Mesenteric fat pad (tissue), 1 donor: ENCODE data around the gene RNU5D-1. TPM values are rescaled to one million over a fixed set of nuclear protein-coding genes. Genes with fewer than 3 reads are reported as not detected.

Experiments used
- DNase-seq: peaks from one replicate; pipeline ENCODE4 v3.0.0-alpha.2; 2020; ENCODE audit warnings: low spot score
- total RNA-seq: library from RNA; stranded (reverse); fragmentation: NEBNext Ultra II Directional; extraction: Animal tissue kit (Norgen Biotek cat#: 25700); gene quantifications from one replicate; pipeline ENCODE4 v1.2.1, GENCODE V29; 2021
- donor health status: DM: yes; HTN: yes; CAD: no.

Gene RNU5D-1
- total RNA-seq, 1 donor from 2014 or later = not detected

GRCh38 chr1:44733365-44733764 is 2.4 kb upstream of the RNU5D-1 start:
- DNase-seq = no peak

GRCh38 chr1:44724955-44725698 is 5.8 kb downstream of the RNU5D-1 start:
- DNase-seq = no peak

- DNase-seq = no peak
These were observed 6.5 kb downstream of the RNU5D-1 start for GRCh38 chr1:44724296-44724954.

- no peak for DNase-seq
These were observed 7.3 kb downstream of the RNU5D-1 start for GRCh38 chr1:44723496-44724295.

- no peak for DNase-seq
These were observed 7.9 kb downstream of the RNU5D-1 start for GRCh38 chr1:44723064-44723463.

GRCh38 chr1:44721485-44722361 is 9.2 kb downstream of the RNU5D-1 start:
- DNase-seq = no peak

- DNase-seq = no peak
These were observed 10.7 kb downstream of the RNU5D-1 start for GRCh38 chr1:44720281-44720680.

GRCh38 chr1:44719318-44719717 is 11.7 kb downstream of the RNU5D-1 start:
- DNase-seq = no peak

GRCh38 chr1:44718091-44718490 is 12.9 kb downstream of the RNU5D-1 start:
- DNase-seq = no peak

GRCh38 chr1:44717653-44718052 is 13.3 kb downstream of the RNU5D-1 start:
- DNase-seq = no peak

- DNase-seq = no peak
These were observed 13.8 kb downstream of the RNU5D-1 start for GRCh38 chr1:44717156-44717555.

GRCh38 chr1:44714944-44715571 is 15.9 kb downstream of the RNU5D-1 start:
- no peak for DNase-seq

GRCh38 chr1:44714532-44714931 is 16.4 kb downstream of the RNU5D-1 start:
- no peak for DNase-seq

GRCh38 chr1:44713321-44713781 is 17.6 kb downstream of the RNU5D-1 start:
- no peak for DNase-seq

- no peak for DNase-seq
These were observed 22.8 kb downstream of the RNU5D-1 start for GRCh38 chr1:44707959-44708831.

- DNase-seq = no peak
These were observed 23.7 kb downstream of the RNU5D-1 start for GRCh38 chr1:44707112-44707881.

- DNase-seq = no peak
These were observed 25.0 kb downstream of the RNU5D-1 start for GRCh38 chr1:44705938-44706337.

- no peak for DNase-seq
These were observed 25.5 kb downstream of the RNU5D-1 start for GRCh38 chr1:44705470-44705869.

- DNase-seq = no peak
These were observed 29.8 kb downstream of the RNU5D-1 start for GRCh38 chr1:44701141-44701573.
